ENCODE results near the gene PANX3. TPM values are rescaled to one million over a fixed set of nuclear protein-coding genes. Genes with fewer than 3 reads are reported as not detected.

Gene PANX3
- total and polyA plus RNA-seq, 9 of the 15 experiments (the other 6 are each of a cell fraction or from before 2014, with no cell fraction given) = 0.09 to 0.69 (median 0.39) TPM

- WGBS (ENCODE audit: insufficient coverage, low coverage, missing lambda C conversion rate) = 28% methylated on average over 3 of the region's 3 CpGs
- H3K4me1 ChIP-seq (replicated peaks in 1 of 2; ENCODE audit: control insufficient read depth in 2 of 2, insufficient read depth in 2 of 2, low read length in 2 of 2) = peaks cover 0 to 1% of the 10 kb centered on the region in 2 experiments; a peak in 2 of 5 replicates
- TF ChIP-seq, protein P1, sequence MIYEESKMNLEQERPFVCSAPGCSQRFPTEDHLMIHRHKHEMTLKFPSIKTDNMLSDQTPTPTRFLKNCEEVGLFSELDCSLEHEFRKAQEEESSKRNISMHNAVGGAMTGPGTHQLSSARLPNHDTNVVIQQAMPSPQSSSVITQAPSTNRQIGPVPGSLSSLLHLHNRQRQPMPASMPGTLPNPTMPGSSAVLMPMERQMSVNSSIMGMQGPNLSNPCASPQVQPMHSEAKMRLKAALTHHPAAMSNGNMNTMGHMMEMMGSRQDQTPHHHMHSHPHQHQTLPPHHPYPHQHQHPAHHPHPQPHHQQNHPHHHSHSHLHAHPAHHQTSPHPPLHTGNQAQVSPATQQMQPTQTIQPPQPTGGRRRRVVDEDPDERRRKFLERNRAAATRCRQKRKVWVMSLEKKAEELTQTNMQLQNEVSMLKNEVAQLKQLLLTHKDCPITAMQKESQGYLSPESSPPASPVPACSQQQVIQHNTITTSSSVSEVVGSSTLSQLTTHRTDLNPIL (CRISPR knock-in tag; IDR thresholded peaks at IDR 0.05) = no peak
- no peak for TF ChIP-seq RBM39 (optimal IDR thresholded peaks at IDR 0.05; ENCODE audit: low read depth, low read length)
- TF ChIP-seq ELF2 (CRISPR knock-in tag; IDR thresholded peaks at IDR 0.05) = no peak
- TF ChIP-seq SPI1 (IDR thresholded peaks at IDR 0.05; ENCODE audit: borderline replicate concordance, low read depth, low read length) = no peak
- no peak for TF ChIP-seq PKNOX1 (IDR thresholded peaks at IDR 0.05)
- TF ChIP-seq CCAR2 (IDR thresholded peaks at IDR 0.05; ENCODE audit: low read depth, low read length) = no peak
- no peak for TF ChIP-seq ZEB2 (IDR thresholded peaks at IDR 0.05)
- no peak for TF ChIP-seq NR0B1 (IDR thresholded peaks at IDR 0.05; ENCODE audit: partially characterized antibody)
- ATAC-seq (no peak), DNase-seq (ENCODE audit: extremely low read depth in 1 of 4, low spot score in 3 of 4) (no peak), FAIRE-seq (no peak)
- intact Hi-C loops (cut with micrococcal nuclease) = no loop called here
- H3K9me3 ChIP-seq (replicated peaks; ENCODE audit: control insufficient read depth, insufficient read depth, low read depth, low read length) = no peaks in the 10 kb centered on the region
- CTCF ChIA-PET (ENCODE audit: low intra/inter-chr PET ratio) = no interaction called here
- in situ Hi-C loops (cut with MboI) = no loop called here
- no TSS peak for BruUV-seq (replicated peaks)
- no peak overlapping the region for H3K4me2 ChIP-seq (ENCODE audit: insufficient read depth, low read length)
- POLR2A ChIA-PET = interaction anchor here (0.6 kb wide), 1 partner anchor 10 kb away, joined by 4 read pairs; no protein-coding TSS in a partner anchor
- no peak overlapping the region for H2AFZ ChIP-seq (ENCODE audit: low read depth, low read length)
- H4K20me1 ChIP-seq (replicated peaks; ENCODE audit: control insufficient read depth, insufficient read depth, low read length) = no peaks in the 10 kb centered on the region
- no peak overlapping the region for H3K9ac ChIP-seq (ENCODE audit: insufficient read depth in 1 of 2, low read depth in 2 of 2, low read length in 2 of 2)
- H3K36me3 ChIP-seq (ENCODE audit: control insufficient read depth, insufficient read depth, low read length) = no peaks in the 10 kb centered on the region
- no peaks in the 10 kb centered on the region for H3K9me1 ChIP-seq (ENCODE audit: control insufficient read depth, insufficient read depth, low read length)
- no peak overlapping the region for H3K4me3 ChIP-seq
- H3K79me2 ChIP-seq (ENCODE audit: control insufficient read depth, insufficient read depth, low read length) = no peaks in the 10 kb centered on the region
- no peak overlapping the region for H3K27ac ChIP-seq (ENCODE audit: extremely low read depth, low read depth, low read length)
- H3K27me3 ChIP-seq (ENCODE audit: control insufficient read depth in 2 of 2, insufficient read depth in 2 of 2, low read length in 2 of 2) = peaks cover 3 to 23% of the 10 kb centered on the region in 2 experiments; a peak in 2 of 5 replicates
Observed at GRCh38 chr11:124612045-124612444, 817 bp downstream of the PANX3 start.

Data from K562 (cell line).